GM19035 (cell line): ENCODE data around the gene FUT4.
"Not testable (repeated sequence)": the region's sequence is repeated elsewhere in the genome, so short reads cannot be mapped to it uniquely, and the experiment has no call there.

Experiments
- ATAC-seq: cut with Tn5 transposase; IDR thresholded peaks from one replicate; pipeline ENCODE4 v1.9.1; 2021; ENCODE audit not compliant: unreplicated experiment

Gene FUT4, protein sequence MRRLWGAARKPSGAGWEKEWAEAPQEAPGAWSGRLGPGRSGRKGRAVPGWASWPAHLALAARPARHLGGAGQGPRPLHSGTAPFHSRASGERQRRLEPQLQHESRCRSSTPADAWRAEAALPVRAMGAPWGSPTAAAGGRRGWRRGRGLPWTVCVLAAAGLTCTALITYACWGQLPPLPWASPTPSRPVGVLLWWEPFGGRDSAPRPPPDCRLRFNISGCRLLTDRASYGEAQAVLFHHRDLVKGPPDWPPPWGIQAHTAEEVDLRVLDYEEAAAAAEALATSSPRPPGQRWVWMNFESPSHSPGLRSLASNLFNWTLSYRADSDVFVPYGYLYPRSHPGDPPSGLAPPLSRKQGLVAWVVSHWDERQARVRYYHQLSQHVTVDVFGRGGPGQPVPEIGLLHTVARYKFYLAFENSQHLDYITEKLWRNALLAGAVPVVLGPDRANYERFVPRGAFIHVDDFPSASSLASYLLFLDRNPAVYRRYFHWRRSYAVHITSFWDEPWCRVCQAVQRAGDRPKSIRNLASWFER

DNA sequence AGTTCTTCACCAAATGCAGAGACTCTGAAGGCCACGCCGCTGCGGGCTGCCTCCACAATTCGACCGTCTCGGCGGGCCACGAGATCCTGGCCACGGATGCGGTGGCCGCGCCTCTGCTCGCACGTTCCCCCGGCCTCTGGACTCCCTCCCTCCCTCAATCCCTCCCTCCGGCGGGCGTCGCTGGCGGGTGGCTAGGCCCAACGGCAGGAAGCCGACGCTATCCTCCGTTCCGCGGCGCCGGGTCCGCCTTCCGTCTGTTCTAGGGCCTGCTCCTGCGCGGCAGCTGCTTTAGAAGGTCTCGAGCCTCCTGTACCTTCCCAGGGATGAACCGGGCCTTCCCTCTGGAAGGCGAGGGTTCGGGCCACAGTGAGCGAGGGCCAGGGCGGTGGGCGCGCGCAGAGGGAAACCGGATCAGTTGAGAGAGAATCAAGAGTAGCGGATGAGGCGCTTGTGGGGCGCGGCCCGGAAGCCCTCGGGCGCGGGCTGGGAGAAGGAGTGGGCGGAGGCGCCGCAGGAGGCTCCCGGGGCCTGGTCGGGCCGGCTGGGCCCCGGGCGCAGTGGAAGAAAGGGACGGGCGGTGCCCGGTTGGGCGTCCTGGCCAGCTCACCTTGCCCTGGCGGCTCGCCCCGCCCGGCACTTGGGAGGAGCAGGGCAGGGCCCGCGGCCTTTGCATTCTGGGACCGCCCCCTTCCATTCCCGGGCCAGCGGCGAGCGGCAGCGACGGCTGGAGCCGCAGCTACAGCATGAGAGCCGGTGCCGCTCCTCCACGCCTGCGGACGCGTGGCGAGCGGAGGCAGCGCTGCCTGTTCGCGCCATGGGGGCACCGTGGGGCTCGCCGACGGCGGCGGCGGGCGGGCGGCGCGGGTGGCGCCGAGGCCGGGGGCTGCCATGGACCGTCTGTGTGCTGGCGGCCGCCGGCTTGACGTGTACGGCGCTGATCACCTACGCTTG, at the start of gene FUT4:
Gene FUT4 (plus strand): TSS at position 227 of the 951 bp plus-strand sequence. CDS start 213 bp downstream, at position 440.
- peak; percentile 86 for ATAC-seq

DNA sequence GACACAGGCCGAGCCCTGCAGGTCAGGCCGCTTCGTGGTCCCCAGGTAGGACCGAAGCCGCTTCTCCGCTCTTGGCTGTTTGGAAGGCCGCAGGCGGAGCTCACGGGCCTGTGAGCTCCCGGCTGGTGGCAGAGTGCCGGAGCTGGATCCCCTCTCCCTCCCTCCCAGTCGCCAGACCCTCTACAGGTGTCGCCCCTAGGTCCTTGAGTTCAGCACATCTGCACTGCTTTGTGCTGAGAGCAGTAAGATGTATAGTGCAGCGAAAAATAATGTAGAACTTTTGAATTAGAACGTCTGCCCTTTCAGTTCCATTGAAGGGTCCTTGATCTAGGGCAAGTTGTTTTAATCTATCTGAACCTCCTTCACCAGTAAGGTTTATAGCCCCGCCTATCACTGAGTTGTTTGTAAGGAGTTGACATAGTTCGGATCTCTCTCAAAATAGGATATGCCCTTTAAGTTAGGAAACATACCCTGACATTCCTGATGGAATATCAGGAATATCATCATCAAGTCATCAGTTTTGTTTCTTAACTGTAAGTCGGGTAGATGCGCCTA, 49.5 kb upstream of the FUT4 start:
- peak; percentile 62 for ATAC-seq

DNA sequence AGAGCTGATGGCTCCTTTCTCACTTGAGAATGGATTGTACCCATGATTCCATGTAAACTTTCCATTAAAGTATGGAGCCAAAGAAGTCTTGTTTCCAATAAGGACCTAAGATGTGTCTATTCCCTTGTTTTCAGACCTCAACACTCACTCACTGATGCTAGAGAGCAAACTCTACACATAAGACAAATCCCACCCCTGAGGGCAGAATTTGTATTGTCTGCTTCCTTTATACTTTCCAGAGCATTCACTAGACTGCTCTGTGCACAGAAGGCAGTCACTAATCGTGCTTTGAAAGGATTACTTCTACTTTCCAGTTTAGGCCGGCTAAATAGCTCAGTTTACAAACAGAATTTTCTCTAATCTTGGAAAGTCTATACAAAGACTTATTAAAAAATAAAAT, 43.5 kb upstream of the FUT4 start:
- ATAC-seq, result no peak

DNA sequence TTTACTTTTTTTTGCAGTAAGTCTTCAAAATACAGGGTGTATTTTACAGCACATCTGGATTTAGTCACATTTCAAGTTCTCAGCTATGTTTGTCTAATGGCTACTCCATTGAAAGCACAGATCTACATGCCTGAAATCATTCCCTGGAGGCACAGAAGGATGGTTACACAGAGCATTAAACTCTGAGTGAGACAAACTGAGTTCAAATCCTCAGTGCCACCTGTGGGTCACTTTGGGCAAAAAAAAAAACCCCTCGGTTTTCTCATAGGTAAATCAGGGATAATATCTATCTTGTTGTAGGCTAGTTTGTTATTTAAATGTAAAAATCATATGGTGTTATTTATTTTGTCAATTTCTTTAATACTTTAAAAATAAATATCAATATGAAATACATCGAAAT, 42.2 kb upstream of the FUT4 start:
- no peak for ATAC-seq

DNA sequence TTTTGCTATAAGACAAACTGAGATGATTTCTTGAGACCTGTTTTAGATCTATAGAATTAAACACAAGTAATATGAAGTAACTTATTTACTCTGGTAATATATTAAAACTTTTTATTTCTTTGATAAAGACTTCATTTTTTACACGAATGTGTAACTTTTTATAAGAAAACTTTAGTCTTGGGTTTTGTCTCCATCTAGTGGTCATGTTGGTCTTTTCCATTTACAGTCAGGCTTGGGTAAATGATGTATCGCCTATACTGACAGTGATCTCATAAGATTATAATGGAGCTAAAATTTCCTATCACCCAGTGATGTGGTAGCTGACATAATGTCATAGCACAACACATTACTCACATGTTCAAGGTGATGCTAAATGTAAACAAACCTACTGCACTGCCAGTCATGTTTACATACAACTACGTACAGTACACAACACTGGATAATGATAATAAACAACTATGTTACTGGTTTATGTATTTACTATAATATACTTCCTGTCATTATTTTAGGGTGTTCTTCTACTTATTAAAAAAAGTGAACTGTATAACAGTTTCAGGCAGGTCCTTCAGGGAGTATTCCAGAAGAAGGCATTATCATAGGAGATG, 38.9 kb upstream of the FUT4 start:
- no peak for ATAC-seq

DNA sequence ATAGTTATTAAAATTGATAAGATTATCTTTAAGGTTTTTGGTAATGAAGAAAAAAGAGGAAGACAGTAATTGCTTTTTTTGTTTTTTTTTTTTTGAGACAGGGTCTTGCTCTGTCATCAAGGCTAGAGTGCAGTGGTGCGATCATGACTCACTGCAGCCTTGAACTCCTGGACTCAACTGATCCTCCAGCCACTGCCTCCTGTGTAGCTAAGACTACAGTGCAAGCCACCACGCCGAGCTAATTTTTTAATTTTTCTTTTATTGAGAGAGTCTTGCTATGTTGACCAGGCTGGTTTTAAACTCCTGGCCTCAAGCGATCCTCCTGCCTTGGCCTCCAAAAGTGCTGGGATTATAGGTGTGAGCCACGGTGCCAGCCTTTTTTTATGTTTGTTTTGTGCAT, 37.2 kb upstream of the FUT4 start:
- ATAC-seq, result not testable (repeated sequence)

DNA sequence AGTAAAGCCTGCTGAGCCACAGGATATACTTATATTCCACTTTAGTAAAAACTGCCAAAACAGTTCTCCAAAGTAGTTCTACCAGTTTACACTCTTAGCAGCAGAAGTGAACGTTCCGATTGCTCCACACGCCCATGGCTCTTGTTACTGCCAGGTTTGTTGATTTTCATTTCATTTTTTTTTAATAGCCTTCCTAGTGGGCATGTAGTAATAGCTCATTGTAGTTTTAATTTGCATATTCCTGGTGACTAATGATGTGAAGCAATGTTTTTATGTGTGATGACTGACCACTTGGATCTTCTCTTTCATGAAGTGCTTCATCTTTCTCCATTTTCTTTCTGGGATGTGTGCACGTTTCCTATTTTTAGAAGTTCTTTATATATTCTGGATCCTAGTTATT, 36.2 kb upstream of the FUT4 start:
- no peak for ATAC-seq

DNA sequence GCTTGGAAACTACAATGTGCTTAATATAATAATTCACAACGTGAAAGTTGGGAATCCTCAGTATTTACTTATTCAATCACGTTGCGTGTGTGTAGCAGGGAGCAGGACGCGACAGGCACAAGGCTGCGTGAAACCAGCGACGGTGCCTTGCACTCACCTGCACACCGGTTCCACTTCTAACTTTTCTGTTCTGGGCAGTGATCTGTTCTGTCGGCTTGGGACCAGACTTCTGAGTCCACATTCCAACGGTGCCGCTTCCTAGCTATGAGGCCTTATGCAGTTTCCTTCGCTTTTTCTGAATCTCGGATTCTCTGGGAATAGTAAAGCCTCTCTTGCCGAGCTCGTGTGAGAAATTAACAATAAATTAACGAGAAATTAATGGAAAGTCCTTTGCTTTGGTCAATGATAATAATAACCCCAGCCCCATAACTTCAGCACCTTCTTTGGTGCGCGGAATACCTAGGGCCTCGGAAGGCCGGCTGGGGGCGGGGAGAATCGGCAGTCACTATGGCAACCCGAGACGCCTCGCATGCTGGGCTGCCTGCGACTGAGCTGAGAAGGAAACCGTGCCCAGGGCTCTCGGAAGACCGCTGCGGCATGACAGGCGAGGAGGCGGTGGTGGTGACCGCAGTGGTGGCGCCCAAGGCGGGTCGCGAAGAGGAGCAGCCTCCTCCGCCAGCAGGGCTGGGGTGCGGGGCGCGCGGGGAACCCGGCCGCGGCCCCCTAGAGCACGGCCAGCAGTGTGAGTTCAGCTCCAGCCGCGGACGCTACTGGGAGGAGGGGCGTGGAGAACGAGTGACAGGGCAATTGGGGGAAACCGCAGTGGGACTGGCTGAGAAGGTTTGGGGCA, 31.6 kb upstream of the FUT4 start, which contains the start of gene C11orf97:
Gene C11orf97 (plus strand): TSS at position 530 of the 850 bp plus-strand sequence. CDS start 68 bp downstream, at position 598.
- ATAC-seq, result peak; percentile 91

DNA sequence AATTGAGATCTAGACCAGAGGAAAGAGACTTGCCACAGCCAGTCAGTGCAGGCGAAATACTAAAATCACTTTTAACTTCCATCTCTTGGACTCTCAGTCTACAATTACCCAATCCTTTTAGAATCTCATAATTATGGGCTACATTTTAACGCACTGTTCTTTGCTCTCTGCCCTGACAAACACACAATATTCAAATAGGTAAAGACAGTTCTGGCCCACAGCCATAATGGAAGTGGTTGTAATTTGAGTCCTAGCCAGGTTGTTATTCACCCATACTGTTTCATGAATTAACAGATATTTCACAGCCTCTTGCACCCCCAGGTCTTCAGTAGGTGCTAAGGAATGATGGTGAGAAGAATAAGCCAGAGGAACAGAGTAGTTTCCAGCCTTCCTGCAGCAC, 30.6 kb upstream of the FUT4 start:
- ATAC-seq, result no peak

DNA sequence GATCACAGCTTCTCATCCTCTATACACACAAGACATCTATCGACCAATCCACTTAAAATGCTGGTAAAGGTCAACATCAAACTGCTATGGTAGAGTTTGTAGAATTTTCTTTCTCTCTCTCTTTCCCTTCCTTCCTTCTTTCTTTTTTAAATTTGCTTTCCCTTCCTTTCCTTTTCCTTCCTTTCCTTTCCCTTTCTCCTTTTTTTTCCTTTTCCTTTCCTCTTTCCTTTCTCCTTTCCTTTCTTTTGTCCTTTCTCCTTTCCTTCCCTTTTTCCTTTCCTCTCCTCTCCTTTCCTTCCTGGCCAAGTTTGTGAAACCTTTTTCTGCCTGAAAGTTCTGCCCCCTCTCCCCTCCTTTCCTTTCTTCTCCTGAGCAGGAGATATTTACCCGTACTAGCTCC, 28.3 kb upstream of the FUT4 start:
- no peak for ATAC-seq

DNA sequence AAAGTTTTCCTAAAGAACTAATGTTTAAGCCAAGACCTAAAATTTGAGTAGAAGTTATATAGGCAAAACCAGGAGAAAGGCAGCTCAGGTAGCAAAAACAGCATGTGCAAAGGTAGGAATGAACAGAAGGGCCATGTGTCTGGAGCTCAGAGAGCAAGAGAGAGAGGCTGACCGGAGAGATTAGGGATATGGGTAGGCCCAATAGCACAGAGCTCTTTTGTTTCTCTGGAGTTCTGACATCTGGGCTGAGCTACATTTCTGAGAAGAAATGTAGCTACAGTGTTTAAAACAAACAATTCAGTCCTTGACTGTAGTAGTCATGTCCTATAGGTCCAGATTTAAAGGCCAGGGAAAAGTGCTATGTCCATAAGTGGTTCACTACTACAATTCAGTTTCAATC, 27.0 kb upstream of the FUT4 start:
- no peak for ATAC-seq

DNA sequence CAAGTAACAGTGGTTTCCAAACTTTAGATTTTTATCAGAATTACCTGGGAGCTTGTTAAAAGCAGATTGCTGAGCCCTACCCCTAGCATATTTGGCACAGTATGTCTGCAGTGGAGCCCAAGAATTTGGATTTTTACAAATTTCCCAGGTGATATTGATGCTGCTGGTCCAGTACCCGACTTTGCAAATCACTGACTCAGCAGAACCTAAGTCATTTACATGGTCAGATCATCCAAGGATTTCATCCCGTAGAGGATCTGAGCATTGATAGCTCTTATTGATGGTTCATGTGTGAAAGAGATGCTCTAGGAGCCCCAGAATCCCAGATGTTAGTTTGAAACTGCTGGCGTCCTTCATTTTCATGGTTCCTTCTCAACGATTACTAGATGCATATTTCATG, 25.4 kb upstream of the FUT4 start:
- ATAC-seq, result no peak

DNA sequence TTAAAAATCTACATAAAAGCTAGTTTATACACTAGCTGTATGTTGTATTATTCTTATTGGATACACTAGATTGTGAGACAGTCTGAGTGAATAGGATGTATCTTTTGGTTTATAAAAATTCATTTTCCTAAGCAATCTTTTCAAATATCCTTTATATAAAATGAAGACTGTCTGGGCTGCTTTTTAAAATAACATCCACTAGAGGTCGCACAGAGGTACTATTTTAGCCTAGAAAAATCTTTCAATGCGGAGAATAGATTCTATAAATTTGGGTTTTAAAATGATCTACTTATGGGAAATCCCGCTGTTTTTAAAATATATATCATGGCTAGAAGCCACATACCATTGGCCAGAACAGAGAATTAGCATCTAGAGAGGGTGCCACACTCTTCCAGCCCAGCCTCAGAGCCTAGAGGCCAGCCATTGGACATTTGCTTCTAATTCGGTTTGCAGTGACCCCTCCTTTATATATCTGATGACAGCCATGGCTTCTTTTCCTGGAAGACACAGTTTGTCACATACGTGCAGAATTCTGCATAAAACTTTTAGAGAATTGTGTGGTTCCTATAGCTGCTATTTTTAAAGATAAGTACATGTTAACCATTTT, 24.1 kb upstream of the FUT4 start:
- no peak for ATAC-seq

DNA sequence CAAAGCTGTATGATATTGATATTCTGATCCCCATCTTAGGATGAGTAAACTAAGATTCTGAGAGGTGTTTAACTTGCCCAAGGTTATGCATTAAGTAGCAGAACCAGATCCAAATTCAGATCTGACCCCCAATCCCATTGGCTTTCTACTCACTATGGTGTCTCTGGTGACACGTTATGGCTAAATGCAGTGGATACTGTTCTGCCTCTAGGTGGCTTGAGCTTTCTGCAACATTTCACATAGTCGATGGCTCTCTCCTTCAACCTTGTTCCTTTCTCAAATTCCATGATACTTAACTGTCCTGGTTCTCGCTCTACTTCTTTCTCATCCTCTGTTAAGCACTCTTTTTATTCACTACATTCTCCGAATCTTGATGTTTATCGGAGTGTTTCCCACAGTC, 22.0 kb upstream of the FUT4 start:
- no peak for ATAC-seq

DNA sequence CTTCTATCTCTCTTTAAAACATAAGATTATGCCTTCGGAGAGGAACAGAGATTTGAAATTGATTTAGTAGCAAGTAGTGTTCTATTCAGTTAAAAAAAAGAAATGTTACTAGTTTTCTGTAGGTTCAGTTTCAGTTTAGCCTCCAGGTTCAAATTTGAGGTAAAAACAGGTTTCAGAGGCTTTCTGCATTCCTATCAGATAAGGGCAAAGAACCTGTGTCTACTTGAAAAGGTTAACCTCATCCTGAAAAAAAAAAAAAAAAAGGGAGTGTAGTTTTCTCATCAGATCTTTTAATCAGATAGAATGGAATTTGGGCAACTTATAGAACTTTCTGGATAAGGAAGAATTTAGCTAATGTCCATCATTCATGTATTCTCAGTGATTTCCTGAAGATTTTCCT, 19.4 kb upstream of the FUT4 start:
- ATAC-seq, result no peak

DNA sequence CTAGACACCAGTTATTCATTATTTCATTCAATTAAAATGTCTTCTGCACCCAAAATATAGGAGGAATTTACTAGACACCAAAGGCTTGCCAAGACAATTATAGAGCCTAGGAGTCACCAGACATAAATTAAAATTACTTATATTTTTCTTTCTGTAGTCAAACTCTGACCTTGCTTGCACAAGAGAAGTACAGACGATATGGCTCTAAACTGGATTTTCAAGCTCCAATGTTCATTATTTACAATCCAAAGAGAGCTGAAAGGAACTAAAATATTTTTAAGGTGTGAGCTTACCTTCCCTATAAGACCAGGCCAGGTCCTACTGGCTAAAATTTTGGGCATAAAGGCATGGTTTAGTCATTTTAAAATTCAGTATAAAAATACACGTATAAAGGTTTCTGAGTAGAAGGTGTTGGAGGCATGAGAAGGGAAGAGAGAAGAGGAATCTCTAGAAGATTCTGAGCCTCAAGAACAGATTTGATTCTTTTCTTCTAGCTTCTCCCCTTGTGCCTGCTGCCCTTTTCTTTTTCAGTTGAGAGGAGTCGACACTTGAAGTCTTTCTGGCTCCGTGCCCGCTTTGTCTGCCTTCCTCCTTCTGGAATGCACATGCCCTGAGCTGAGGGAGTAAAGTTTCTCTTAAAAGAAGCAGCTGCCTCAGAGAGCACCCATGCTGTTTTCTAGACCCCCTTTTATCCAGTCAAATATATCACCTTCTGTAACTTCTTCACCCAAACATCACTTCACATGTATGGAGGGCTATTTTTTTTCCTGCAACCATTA, 18.0 kb upstream of the FUT4 start:
- ATAC-seq, result no peak

DNA sequence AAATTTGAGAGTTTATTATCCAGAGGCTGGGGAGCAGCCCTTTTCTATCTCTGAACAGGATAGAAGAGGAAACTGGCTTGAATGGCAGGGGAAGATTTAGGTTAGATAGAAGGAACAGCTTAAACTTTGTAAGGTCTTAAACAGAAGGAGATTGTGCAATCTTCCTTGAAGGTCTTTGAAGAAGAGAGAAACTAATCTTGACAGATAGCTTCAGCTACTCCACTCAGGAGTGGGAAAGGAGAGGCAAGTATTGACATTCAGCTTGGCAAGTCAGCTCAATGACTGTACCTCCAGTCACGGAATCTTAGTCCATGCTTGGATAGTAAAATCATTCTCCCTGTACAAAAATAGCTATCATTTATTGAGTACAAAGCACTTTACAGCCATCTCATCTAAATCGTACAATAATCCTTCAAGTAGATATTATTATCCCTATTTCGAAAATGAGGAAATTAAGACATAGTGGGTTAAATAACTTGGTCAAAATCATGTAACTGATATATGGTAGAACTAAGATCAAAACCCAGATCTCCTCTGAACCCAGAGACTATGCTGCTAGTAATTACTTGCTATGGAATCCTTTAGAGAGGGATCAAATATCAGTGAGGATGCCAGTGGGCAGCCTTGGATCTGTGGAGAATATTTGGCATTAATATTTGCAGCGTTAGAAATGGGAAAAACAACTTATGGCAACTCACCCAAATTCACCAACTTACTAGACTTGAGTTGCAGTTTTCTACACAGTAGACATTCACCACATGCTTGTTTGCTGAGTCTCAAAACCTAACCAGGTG, 16.9 kb upstream of the FUT4 start:
- no peak for ATAC-seq

DNA sequence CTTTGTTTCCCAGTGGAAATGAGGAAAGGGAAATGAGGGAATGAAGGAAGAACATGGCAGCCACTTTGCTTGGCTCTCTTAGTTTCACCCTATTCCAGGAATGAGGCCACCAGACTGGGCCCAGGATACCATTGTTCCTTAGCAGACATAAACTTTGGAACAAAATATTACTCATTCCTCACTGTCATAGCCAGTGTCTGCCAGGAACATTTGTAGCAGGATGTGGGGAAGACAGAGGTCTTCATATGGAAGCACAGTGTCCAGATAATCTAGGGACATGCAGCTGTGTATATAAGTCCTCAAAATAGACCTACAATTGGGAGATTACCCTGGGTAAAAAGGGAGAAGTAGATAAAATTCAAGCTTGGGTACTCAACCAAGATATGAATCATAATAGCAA, 15.2 kb upstream of the FUT4 start:
- ATAC-seq, result no peak
